Measurements from ENCODE around the gene PLK1.

GRCh38 chr16:23634461-23635036 is 44.1 kb upstream of the PLK1 start:
- TF ChIP-seq CTCF (IDR thresholded peaks at IDR 0.05) (no peak), ZFX (IDR thresholded peaks at IDR 0.05; ENCODE audit: borderline replicate concordance) (no peak)
